Cardiac fibroblast (primary cell): ENCODE data around the gene PHACTR4.
"Not testable (repeated sequence)": the region's sequence is repeated elsewhere in the genome, so short reads cannot be mapped to it uniquely, and the experiment has no call there.

Experiments used
- DNase-seq, 2 donors: peaks; one replicate each; pipeline versions ENCODE4 v3.0.0 to v3.0.0-alpha.2; 2010; ENCODE audit warnings: low read depth in 2 of 2
- H3K4me3 ChIP-seq, 2 donors: replicated peaks in 1 of 2; 1 replicate in 1 of 2; 2 replicates in 1 of 2; pipeline ENCODE4 v1.5.1; 2011; ENCODE audit warnings: low read depth in 2 of 2, low read length in 2 of 2, mild to moderate bottlenecking in 2 of 2, moderate library complexity in 1 of 2
- TF ChIP-seq, protein P1 (sequence below): IDR thresholded peaks from one replicate; pipeline ENCODE4 v1.5.1; 2011; ENCODE audit warnings: low read depth, mild to moderate bottlenecking, low read length, inconsistent platforms

PHACTR4 gene

GRCh38 chr1:28371010-28371377, 1.5 kb downstream of the PHACTR4 start:
- H3K4me3 ChIP-seq, result peak overlapping the region in 1 of 2 donors; percentile 90
- TF ChIP-seq, protein P1, sequence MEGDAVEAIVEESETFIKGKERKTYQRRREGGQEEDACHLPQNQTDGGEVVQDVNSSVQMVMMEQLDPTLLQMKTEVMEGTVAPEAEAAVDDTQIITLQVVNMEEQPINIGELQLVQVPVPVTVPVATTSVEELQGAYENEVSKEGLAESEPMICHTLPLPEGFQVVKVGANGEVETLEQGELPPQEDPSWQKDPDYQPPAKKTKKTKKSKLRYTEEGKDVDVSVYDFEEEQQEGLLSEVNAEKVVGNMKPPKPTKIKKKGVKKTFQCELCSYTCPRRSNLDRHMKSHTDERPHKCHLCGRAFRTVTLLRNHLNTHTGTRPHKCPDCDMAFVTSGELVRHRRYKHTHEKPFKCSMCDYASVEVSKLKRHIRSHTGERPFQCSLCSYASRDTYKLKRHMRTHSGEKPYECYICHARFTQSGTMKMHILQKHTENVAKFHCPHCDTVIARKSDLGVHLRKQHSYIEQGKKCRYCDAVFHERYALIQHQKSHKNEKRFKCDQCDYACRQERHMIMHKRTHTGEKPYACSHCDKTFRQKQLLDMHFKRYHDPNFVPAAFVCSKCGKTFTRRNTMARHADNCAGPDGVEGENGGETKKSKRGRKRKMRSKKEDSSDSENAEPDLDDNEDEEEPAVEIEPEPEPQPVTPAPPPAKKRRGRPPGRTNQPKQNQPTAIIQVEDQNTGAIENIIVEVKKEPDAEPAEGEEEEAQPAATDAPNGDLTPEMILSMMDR, result no peak
- peak in 1 of 2 donors; percentile 5 for DNase-seq

DNA sequence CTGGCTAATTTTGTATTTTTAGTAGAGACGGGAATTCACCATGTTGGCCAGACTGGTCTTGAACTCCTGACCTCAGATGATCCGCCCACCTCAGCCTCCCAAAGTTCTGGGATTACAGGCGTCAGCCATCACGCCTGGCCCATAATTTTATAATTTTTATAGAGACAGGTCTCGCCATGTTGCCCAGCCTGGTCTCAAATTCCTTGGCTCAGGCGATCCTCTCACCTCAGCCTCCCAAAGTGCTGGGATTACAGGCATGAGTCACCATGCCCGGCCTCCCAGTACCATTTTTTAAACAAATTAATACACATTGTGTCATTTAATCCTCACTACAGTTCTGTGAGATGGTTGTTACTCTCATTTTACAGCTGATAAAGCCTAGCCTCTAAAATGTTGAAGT, 3.9 kb downstream of the PHACTR4 start:
- DNase-seq, result peak in 1 of 2 donors; percentile 11
- H3K4me3 ChIP-seq, result not testable (repeated sequence)

- peak in 1 of 2 donors; percentile 62 for DNase-seq
- TF ChIP-seq, protein P1, result no peak
- H3K4me3 ChIP-seq, result no peak overlapping the region
Measured at GRCh38 chr1:28374297-28374696, 4.8 kb downstream of the PHACTR4 start.

- H3K4me3 ChIP-seq, DNase-seq: not testable (repeated sequence)
Measured at GRCh38 chr1:28375598-28375997, 6.1 kb downstream of the PHACTR4 start.

DNA sequence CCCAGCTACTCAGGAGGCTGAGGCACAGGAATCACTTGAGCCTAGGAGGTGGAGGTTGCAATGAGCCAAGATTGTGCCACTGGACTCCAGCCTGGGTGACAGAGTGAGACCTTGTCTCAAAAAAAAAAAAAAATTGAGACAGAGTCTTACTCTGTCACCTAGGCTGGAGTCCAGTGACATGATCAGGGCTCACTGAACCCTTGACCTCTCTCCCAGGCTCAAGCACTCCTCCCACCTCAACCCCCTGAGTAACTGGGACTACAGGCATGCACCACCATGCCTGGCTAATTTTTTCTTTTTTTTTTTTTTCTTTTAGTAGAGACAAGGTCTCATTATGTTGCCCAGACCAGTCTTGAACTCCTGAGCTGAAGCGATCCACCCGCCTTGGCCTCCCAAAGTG, 6.7 kb downstream of the PHACTR4 start:
- not testable (repeated sequence) for H3K4me3 ChIP-seq, DNase-seq

DNA sequence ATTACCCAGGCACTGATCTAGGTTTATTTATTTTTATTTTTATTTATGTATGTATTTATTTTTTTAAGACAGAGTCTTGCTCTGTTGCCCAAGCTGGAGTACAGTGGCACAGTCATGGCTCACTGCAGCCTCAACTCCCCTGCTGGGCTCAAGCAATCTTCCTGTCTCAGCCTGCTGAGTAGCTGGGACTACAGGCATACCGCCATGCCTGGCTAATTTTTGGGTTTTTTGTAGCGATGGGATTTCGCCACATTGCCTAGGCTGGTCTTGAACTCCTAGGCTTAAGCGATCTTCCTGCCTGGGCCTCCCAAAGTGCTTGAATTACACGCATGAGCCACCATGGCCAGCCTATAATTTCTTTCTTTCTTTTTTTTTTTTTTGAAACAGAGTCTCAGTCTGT, 9.4 kb downstream of the PHACTR4 start:
- no peak for DNase-seq
- TF ChIP-seq, protein P1, result no peak
- H3K4me3 ChIP-seq, result no peak overlapping the region

- no peak for DNase-seq
- H3K4me3 ChIP-seq, result no peak overlapping the region
- TF ChIP-seq, protein P1, result no peak
Measured at GRCh38 chr1:28380394-28380793, 10.9 kb downstream of the PHACTR4 start.

DNA sequence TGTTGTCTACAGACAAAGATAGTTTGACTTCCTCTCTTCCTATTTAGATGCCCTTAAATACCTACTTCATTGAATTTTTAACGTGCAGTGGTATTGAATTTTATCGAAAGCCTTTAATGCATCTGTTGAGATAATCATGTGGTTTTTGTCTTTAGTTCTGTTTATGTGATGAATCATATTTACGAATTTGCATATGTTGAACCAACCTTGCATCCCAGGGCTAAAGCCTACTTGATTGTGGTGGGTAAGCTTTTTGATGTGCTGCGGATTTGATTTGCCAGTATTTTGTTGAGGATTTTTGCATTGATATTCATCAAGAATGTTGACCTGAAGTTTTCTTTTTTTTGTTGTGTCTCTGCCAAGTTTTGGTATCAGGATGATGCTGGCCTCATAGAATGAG, 14.2 kb downstream of the PHACTR4 start:
- DNase-seq, H3K4me3 ChIP-seq: not testable (repeated sequence)

DNA sequence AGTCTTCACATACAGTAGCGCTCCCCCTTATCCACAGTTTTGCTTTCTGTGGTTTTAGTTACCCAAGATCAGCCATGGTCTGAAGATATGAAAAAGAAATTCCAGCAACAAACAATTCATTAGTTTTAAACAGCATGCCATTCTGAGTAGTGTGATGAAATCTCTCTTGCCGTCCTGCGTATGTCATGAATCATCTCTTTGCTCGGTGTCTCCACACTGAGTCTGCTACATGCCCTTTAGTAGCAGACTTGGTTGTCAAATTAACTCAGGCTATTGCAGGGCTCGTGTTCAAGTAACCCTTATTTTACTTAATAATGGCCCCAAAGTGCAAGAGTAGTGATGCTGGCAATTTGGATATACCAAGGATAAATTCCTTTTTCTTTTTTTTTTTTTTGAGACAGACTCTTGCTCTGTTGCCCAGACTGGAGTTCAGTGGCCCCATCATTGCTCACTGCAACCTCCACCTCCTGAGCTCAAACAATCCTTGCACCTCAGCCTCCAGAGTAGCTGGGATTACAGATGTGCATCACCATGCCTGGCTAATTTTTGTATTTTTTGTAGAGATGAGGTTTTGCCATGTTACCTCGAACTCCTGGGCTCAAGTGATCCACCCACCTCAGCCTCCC, 22.6 kb downstream of the PHACTR4 start:
- no peak overlapping the region for H3K4me3 ChIP-seq
- DNase-seq, result peak; percentile 92
- TF ChIP-seq, protein P1, result no peak
